Prostate gland (tissue), 2 donors: ENCODE data around the gene DOP1A.

Experiments
- POLR2A ChIP-seq: fragments of 450-650 bp; IDR thresholded peaks from one replicate; pipeline ENCODE4 v1.6.1; 2016; ENCODE audit warnings: antibody characterized with exemption, mild to moderate bottlenecking
- POLR2AphosphoS5 ChIP-seq: sonication (generic); formaldehyde crosslinking; IDR thresholded peaks from one replicate; pipeline ENCODE4 v1.6.1; 2017; ENCODE audit warnings: antibody characterized with exemption
- TF ChIP-seq, protein P1 (sequence below), 4 experiments: fragments of 200-600 bp in 2 of 4; fragments of 450-650 bp in 2 of 4; sonication (generic) in 2 of 4; IDR thresholded peaks; 1 replicate in 3 of 4; 2 replicates in 1 of 4; pipeline ENCODE4 v1.5.1; 2016 to 2019; ENCODE audit warnings: antibody characterized with exemption in 4 of 4, mild to moderate bottlenecking in 2 of 4, moderate library complexity in 2 of 4

DNA sequence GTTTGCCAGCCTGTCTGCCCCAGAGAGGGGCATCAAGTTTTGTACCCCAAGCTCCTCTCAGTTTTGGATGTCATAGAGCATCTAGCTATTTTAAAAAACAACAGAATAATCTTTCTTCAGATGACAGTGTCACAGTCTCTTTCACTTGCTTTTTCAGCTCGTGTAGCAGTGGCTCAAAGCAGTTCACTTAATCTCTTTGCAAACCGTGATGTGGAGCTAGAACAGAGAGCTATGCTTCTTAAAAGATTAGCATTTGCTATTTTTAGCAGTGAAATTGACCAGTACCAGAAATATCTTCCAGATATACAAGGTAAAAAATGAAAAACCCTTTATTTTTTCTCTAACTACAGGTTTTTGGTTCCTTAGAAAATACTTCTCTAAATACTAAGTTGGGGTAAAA is 88.3 kb downstream of the DOP1A start:
- TF ChIP-seq, protein P1, sequence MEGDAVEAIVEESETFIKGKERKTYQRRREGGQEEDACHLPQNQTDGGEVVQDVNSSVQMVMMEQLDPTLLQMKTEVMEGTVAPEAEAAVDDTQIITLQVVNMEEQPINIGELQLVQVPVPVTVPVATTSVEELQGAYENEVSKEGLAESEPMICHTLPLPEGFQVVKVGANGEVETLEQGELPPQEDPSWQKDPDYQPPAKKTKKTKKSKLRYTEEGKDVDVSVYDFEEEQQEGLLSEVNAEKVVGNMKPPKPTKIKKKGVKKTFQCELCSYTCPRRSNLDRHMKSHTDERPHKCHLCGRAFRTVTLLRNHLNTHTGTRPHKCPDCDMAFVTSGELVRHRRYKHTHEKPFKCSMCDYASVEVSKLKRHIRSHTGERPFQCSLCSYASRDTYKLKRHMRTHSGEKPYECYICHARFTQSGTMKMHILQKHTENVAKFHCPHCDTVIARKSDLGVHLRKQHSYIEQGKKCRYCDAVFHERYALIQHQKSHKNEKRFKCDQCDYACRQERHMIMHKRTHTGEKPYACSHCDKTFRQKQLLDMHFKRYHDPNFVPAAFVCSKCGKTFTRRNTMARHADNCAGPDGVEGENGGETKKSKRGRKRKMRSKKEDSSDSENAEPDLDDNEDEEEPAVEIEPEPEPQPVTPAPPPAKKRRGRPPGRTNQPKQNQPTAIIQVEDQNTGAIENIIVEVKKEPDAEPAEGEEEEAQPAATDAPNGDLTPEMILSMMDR (IDR thresholded peaks at IDR 0.05), result no peak
- TF ChIP-seq POLR2AphosphoS5 (no peak), POLR2A (no peak)
